ENCODE data around the gene RUVBL2.
"Not testable (repeated sequence)": the region's sequence is repeated elsewhere in the genome, so short reads cannot be mapped to it uniquely, and the experiment has no call there.

The RUVBL2 gene

DNA sequence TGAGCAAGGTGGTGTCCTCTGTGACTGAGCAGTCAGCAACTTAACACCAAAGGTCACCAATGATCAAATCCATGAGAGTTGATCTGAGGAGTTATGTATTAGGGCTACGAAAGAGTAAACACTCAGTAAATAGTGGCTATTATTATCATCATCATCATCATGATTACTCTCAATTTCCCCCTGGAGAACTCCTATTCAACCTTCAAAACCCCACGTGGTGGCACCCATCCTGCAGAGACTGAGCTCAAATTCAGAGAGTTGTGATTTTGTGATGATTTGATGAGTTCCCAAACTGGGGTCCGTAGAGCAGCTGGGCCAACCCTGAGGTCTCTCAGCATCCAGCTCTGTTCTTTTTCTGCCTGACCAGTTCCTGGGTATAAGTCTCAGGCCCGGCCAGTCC is 56.1 kb downstream of the RUVBL2 start:
- not testable (repeated sequence) for DNase-seq (ENCODE audit: low read depth)

DNA sequence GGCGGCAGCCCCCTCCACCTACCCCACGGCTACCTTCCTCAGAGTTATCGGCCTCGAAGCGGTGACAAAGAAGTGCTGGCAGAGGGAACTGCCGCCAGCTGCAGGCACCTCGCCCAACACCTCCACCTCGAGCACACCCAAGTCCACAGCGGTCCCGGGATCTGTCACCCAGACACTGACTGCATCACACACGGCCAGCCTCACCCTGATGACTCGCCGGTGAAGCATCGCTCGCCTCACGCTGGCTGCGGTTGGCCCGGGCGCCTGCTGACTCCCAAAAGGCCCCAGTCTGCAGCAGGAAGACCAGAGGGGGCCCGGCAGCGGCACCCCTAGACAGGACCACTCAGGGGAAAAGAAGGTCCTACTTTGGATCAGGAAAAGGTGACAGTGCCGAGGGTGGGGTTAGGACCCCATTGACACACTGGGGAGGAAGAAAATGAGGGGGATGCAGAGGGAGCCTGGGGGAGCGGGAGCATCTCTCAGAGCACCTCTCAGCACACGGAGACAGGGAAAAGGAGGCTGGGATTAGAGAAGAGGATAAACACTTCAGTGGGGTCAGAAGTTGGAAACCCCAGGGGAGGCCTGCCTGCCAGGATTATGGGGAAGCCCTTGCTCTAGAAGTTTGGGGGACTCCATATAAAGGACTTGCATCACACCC is 56.8 kb downstream of the RUVBL2 start:
- peak; percentile 88 for DNase-seq (ENCODE audit: low read depth)

DNA sequence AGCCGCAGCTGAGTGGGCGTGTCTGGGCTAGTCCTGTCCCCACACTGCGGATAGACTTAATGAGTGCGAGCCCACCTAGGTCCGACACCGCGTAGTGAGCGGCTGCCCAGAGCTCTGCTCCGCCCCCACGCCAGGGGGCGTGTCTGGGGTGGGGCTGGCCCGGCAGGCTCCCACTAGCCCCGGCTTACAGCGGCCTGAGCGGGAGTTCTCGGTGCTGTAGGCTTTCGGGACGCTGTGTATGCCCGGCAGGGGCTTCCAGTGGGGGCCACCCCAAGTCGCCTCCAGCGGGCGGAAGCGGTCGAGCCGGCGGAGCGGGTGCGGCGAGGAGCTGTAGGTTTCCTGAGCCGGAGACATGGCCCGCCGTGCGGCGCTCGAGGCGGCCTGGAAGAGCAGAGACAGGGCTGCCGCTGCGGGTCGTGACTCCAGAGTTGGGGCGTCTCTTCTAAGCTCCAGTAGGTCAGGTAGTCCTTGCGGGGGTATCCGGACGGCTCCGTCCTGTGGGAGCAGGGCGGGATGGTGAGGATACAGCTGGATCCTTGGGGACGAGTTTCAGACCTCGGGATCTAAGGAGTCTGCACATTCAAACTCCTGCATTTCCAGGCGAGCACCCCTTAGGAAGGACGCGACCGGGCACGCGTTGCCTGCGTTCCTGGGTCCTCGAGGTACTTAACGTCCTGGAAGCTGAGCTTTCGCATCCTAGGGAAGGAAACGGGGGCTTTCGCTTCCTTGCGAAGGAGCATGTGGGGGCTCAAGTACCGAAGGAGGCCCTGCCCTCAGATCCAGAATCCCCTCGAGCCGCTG is 62.6 kb downstream of the RUVBL2 start:
- DNase-seq (ENCODE audit: low read depth): peak; percentile 76

DNA sequence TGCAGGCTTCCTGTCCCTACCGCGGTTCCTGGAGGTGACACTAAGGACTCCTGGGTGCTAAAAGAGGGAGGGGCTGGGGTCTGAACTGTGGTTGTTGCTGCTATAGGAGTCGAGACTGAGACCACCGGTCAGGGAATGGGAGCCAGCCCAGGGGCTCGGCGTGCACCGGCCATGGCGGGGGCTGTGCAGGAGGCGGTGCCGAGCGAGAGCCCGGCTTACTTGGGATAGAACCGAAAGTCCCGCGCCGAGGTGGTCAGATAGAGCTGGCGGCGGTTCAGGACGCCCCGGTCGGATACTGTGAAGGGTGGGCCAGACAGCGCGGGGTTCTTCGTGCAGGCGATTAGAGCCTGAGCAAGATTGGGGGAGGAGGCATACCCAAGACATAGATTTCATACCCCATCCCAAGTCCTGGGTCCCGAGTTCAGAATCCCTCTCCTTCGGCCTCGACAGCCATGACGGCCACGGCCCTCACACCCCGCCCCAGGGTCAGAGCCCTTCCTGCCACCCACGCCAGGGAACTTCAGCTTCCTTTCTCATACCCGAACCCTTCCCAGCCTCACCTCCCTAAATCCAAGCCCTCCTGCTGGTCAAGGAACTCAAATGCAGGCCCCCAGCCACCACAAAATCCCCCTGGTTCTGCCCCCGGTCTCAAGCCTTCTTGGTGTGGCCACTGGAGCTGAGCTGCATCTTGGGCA is 63.4 kb downstream of the RUVBL2 start:
- peak; percentile 36 for DNase-seq (ENCODE audit: low read depth)

DNA sequence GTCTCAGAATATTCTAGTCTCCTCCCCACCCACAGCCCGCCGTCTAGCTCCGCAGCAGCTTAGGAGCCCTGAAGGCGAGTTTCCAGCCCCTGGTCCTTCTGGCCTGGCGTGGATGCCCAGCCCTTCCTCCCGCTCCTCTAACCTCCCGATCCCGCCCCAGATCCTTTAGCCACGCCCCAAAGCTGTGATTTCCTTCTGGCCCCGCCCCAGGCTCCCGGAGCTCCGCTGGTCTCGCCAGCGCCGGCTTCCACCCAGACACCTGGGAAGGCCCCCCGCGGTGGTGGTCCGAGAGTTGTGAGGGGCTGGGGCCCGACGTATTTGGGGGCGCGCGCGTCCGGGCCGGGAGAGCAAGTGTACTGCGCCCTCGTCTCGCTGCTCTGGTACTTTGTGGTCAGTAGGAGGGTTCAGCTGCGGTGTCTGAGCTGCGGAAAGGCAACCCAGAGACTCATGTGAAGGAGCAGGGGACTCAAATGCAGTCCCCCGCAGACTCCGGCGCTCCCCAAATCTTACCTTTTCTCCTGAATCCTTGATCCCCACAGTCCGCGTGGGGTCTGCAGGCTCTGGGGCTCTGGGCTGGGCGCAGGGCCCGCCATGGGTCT is 64.0 kb downstream of the RUVBL2 start, which contains the start of gene CGB7:
TSS of gene CGB7 (minus strand) at position 114 of the 599 bp plus-strand sequence. CDS start 2,374 bp downstream, outside the sequence.
- peak; percentile 88 for DNase-seq (ENCODE audit: low read depth)

DNA sequence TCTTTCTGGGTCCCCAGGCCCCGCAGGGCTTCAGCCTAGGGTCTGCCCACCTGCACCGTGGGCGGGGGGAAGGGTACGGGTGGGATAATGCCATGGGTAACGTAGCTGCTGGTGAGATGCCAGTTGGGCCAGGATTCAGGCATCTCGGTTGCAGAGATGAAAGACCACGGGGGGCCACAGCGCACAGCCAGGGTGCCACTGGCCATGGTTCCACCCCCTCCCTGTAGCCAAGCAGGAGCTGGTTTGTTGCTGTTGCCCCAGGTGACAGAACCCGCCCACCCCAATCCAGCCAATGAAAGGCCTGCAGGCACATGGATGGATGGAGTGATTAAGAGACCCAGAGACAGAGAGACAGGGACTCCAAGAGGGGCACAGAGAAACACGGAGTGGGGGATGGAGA is 64.9 kb downstream of the RUVBL2 start:
- peak; percentile 51 for DNase-seq (ENCODE audit: low read depth)

DNA sequence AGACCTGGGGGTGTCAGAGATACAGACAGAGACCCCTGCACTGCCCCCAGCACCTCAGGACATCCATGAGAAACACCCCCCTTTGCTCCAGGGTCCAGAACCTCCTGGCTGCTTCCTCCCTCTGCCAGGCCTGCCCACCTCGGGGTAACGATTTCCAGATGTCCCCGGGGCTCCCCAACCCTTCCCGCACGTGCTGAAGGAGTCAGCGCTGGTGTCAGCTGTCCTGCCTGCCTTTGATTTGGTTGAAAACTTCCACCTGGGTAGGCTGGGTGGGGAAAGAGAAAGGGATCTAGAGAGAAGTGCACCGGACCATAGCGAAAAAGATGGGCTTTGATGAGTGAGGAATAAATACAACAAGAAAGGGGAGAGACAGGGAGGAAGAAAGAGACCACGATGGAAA is 65.4 kb downstream of the RUVBL2 start:
- no peak for DNase-seq (ENCODE audit: low read depth)

DNA sequence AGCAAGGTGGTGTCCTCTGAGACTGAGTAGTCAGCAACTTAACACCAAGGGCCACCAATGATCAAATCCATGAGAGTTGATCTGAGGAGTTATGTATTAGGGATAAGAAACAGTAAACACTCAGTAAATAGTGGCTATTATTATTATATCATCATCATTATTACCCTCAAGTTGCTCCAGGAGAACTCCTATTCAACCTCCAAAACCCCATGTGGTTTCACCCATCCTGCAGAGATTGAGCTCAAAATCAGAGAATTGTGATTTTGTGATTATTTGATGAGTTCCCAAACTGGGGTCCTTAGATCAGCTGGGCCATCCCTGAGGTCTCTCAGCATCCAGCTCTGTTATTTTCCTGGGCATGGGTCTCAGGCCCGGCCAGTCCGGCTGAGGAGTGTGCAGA is 67.3 kb downstream of the RUVBL2 start:
- DNase-seq (ENCODE audit: low read depth): no peak

DNA sequence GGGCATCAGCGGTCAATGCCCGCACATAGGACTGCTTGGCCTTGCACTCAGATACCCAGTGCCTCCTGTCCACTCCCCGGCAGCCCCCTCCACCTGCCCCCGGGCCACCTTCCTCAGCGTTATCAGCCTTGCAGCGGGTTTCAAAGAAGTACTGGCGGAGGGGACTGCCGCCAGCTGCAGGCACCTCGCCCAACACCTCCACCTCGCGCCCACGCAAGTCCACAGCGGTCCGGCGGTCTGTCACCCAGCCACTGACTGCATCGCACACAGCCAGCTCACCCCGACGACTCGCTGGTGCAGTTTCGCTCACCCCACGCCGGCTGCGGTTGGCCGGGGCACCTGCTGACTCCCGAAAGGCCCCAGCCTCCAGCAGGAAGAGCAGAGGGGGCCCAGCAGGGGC is 67.8 kb downstream of the RUVBL2 start:
- no peak for DNase-seq (ENCODE audit: low read depth)

DNA sequence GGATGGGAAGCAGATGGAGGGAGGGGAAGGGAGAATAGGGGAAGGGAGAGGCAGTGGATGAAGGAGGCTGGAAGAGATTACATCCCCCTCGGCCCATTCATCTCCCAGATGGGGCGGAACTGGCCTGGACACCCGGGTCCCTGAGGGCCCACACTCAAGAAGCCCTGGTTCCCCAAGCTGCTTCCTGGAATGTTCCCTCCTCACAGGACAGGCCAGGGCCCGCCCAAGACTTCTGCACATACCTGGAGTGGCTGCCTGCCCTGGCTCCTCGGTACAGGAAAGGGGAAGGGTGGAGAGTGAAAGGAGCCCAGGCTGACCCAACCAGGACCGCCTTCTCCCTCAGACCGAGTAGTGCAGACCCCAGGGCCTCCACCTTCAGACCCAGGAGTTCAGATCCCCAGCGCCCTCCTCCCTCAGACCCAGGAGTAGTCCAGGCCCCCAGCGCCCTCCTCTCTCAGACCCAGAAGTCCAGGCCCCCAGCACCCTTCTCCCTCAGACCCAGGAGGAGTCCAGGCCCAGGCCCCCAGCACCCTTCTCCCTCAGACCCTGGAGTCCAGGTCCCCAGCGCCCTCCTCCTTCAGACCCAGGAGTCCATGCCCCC is 70.4 kb downstream of the RUVBL2 start:
- no peak for DNase-seq (ENCODE audit: low read depth)

DNA sequence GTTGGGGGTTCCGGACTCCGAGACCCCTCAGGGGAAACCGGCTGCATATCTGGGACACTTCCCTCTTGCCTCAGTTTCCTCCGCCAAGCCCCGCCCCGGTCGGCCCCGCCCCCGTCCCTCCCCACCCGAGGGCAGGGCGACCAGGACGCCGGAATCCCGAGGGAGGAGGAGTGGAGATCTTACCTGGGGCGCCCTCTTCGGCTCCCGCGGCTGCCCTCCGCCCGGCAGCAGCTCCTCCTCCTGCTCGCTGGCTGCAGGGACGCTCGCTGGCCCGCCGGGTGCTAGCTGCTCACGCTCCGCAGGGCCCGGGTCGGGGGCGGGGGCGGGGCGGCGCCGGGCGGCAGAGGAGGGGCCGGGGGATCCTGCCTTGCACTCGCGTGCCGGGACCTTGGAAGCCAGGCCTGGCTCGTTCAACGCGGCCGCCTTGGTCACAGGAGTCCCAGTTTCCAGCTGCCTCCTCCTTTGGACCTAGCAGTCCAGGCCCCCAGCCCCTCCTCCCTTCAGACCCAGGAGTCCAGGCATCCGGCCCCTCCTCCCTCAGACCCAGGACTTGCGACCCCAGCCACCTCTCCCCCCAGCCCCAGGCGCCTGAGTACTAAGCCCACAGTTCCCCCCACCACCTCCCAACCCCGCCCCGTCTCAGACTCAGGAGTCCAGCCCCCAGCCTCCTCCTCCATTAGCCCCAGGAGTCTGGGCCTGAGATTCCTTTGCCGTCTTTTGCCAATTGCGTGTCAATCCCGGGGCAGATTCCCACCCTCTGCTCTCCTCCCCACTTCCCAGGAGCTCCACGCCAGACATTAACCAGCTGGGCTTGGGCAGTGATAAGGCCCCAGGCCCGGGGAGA is 71.3 kb downstream of the RUVBL2 start, which contains the start of gene NTF4:
TSS of gene NTF4 (minus strand) at position 51 of the 844 bp plus-strand sequence. CDS start 2,821 bp downstream, outside the sequence.
- DNase-seq (ENCODE audit: low read depth): peak; percentile 40

All from ELR (cell line).